GM12892 (cell line): ENCODE measurements around the gene ZNF480.

Experiments used
- DNase-seq: peaks from one replicate; pipeline ENCODE4 v3.0.0; 2011; ENCODE audit not compliant: insufficient read length
- FAIRE-seq: peaks from 2 replicates; lab custom pipeline; 2011; peaks lifted over from hg19 to GRCh38; lab: Jason Lieb, UNC
- POLR2A ChIP-seq: IDR thresholded peaks from 2 replicates; pipeline ENCODE4 v1.6.1; 2011; ENCODE audit warnings: low read depth, low read length, control low read depth
- POLR2AphosphoS5 ChIP-seq: IDR thresholded peaks from 2 replicates; pipeline ENCODE4 v1.6.1; 2011; ENCODE audit warnings: low read depth, low read length, control low read depth
- TAF1 ChIP-seq: IDR thresholded peaks from 2 replicates; pipeline ENCODE4 v1.6.1; 2011; ENCODE audit warnings: low read depth, mild to moderate bottlenecking, control low read depth, low read length, borderline replicate concordance

Gene ZNF480

DNA sequence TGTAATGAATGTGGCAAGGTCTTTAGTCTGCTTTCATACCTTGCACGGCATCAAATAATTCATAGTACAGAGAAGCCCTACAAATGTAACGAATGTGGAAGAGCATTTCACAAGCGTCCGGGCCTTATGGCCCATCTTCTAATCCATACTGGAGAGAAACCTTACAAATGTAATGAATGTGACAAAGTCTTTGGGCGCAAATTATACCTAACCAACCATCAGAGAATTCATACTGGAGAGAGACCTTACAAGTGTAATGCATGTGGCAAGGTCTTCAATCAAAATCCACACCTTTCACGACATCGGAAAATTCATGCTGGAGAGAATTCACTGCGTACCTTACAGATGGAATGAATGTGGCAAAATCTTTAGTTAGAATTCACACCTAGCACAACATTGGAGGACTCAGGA is 69.5 kb downstream of the ZNF480 start:
- DNase-seq: no peak
- FAIRE-seq: no peak
- TF ChIP-seq TAF1 (no peak), POLR2AphosphoS5 (no peak), POLR2A (no peak)

DNA sequence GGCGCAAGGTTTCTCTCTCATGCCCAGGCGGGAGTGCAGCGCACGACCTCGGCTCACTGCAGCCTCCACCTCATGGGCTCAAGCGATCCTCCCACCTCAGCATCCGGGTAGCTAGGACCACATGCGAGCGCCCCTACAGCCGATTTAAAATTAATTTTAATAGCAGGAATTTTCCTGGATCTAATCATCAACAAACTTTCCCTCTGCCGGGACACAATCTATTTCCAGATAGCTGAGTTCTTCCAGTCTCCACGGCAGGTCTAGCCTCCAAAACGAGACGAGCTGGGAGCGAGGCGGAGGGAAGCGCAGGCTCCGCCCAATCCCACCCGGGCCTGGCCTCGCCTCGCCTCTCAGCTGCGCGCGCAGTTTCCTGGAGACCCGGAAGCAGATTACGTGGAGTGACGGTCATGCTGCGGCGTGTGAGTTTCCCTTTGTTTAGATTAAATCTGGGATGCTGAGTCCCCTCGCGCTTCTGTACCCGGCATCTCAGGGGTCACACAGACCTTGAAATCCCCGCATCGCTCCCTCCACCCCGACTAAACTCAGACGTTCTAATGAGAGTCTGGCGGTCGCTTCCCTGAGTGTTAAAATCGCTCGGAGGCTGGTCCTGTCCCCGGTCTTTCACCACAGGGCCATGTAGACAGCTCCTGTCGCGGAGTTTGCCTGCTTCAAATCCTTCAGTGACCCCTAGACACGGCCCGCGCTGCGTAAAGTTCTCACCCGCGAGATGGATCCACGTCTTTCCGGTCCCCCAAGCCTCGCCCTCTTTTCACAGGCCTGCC is 72.8 kb downstream of the ZNF480 start, which contains the start of gene ZNF880:
ZNF880 (plus strand) TSS at position 365 of the 782 bp plus-strand sequence; CDS start at position 408, 43 bp downstream.
- FAIRE-seq: no peak
- TF ChIP-seq POLR2AphosphoS5 (no peak), POLR2A (no peak), TAF1 (no peak)
- DNase-seq: peak; percentile 11

DNA sequence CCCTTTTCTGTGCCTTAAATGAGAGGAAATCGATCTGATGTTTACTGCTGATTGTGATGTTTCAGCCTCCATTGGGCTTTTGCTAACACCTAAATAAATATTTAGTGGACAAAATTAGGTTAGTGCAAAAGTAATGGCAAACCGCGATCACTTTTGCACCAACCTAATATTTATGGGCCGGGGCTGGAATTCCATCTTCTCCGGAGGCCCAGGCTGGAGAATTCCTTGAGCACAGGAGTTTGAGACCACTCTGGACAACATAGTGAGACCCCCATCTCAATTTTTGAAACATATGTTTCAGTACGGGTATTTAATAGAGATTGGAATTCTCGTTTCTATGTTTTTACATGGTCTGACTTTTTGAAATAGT is 73.4 kb downstream of the ZNF480 start:
- FAIRE-seq: no peak
- DNase-seq: no peak
- TF ChIP-seq POLR2AphosphoS5 (no peak), POLR2A (no peak), TAF1 (no peak)
